ENCODE data around the gene TMEM52. TPM values are rescaled to one million over a fixed set of nuclear protein-coding genes. Genes with fewer than 3 reads are reported as not detected.

Gene TMEM52
- total RNA-seq, 1 donor from 2014 or later, result 1.2 TPM

DNA sequence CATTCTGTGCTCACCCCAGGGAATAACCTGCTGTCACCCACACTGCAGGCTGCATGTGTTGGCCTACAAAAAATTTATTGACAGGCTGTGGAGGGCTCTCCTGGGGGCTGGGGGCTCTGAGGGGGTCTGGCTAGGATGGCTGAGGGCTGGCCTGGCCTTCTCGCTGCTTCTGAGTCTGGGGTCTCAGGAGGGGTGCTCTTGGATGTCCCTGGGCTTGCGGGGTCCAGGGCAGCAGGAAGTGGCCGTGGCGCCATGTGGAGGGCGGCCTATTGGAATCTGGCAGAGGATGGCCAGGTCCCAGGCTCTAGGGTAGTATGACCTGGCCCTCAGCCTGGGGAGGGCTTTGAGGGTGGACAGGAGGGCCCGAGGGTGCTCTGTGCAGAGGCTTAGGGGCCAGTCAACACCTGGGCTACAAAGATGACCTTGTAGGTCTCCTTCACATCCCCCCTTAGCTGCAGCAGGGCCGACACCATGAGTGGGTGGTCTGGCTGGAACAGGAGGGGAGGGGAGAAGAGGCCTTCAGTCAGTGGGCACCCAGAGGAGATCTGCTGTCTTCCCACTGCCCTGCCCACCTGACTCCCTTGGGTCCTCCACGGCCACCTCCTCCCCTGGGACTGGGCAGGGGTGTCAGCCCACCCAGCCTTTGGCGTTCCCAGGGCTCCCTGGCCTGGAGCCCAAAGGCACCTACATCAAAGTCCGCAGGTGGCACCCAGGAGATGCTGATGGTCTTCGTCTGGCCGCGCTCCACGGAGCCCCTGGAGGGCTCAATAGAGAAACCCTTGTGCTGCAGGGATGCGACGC, 3.0 kb upstream of the TMEM52 start:
- H3K27ac Mint-ChIP-seq, result no peak overlapping the region
- H3K4me3 Mint-ChIP-seq (ENCODE audit: low read depth), result no peak overlapping the region
- intact Hi-C loops (cut with micrococcal nuclease), result no loop called here
- DNase-seq (ENCODE audit: low spot score), result no peak
- no peaks in the 10 kb centered on the region for H3K9me3 Mint-ChIP-seq
- no peaks in the 10 kb centered on the region for H3K36me3 Mint-ChIP-seq (ENCODE audit: low read depth)
- H3K27me3 Mint-ChIP-seq (ENCODE audit: low read depth), result no peaks in the 10 kb centered on the region
- H3K4me1 Mint-ChIP-seq (ENCODE audit: low read depth), result peaks cover 2% of the 10 kb centered on the region

DNA sequence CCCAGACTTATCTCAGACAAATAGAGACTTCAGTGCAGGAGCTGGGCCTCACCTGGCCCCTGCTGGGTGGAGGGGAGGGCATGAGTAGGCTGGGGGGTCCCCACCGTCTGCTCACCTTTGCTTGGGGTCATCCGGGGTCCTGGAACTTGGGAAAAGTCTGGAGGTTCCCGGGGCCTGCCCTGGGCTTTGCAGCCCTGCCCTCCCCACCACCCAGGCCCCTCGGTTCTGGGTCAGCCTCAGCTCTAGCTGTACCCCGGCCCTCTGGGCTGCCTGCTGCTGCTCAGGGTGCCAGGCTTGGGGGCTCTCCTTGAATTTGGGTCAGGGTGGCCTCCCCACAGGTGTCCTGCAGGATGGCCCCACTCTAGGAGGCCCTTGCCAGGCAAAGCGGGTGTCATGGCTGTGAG, 2.4 kb upstream of the TMEM52 start:
- no peaks in the 10 kb centered on the region for H3K27me3 Mint-ChIP-seq (ENCODE audit: low read depth)
- no peak for DNase-seq (ENCODE audit: low spot score)
- no peaks in the 10 kb centered on the region for H3K9me3 Mint-ChIP-seq
- H3K27ac Mint-ChIP-seq, result no peak overlapping the region
- H3K36me3 Mint-ChIP-seq (ENCODE audit: low read depth), result no peaks in the 10 kb centered on the region
- H3K4me1 Mint-ChIP-seq (ENCODE audit: low read depth), result peaks cover 2% of the 10 kb centered on the region
- intact Hi-C loops (cut with micrococcal nuclease), result no loop called here
- H3K4me3 Mint-ChIP-seq (ENCODE audit: low read depth), result no peak overlapping the region

DNA sequence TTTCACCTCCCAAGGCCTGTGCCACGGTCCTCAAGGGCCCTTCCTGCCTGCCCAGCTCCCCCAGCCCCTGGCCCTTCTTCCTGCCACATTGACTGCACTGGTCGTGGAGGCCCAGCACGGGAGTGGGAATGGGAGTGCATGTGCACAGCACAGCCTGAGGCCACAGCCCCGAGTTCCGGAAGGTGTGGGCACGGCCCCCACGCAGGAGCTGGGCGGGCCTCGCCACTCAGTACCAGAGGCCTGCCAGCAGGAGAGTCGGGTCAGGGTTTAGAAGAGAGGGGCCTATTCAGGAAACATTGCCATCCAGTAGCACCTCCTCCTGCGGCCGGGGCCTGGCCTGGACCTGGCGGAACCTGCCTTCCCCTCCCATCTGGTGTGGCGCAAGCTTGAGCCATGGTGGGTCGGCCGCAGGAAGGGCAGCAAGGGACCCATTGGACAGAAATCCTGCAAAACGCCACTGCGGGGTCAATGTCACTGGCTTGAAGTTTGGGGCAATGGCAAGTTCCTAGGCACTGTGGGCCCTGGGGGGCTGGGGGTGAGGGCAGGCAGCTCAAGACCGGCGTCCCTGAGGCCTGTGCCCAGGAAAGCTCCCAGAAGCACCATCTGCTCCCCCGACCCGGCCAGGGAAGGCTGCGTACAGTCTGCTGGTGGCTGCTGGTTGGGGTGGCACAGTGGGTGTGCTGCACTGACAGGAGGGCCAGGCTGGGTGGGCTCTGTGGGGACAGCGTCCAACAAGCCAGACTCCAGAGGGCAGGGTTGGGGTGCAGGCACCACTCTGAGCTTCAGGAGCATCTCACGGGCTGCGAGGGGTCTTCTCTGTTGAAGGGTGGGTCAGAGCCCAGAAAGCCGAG, 1.8 kb upstream of the TMEM52 start:
- H3K4me1 Mint-ChIP-seq (ENCODE audit: low read depth), result peaks cover 2% of the 10 kb centered on the region
- H3K27me3 Mint-ChIP-seq (ENCODE audit: low read depth), result peaks cover 1% of the 10 kb centered on the region
- no peak overlapping the region for H3K27ac Mint-ChIP-seq
- intact Hi-C loops (cut with micrococcal nuclease), result no loop called here
- no peak for DNase-seq (ENCODE audit: low spot score)
- no peaks in the 10 kb centered on the region for H3K9me3 Mint-ChIP-seq
- no peaks in the 10 kb centered on the region for H3K36me3 Mint-ChIP-seq (ENCODE audit: low read depth)
- no peak overlapping the region for H3K4me3 Mint-ChIP-seq (ENCODE audit: low read depth)

DNA sequence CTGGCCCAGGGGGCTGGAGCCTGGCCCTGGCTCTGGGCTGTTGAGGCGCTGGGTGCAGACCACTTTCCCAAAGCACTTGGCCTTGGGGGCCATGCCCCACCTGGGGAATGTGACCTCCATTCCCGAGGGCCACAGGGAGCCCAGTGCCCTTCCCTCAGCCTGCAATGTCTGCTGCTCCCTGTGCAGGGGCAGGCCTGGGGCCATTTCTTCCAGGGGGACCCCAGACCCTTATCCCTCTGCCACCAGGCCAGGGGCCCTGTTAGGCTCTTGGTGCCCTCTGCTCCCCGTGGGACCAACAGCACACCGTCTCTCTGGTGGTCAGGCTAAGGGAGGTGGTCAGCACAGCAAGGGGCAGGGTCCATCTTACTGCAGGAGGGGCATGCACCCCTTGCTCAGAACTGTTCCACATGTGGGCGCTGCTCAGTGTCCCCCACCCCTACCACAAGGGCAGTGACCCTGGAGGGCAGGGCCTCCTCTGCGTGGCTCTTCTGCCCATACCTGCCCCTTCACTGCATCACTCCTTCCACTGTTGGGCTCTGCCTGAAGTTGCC, 1.1 kb upstream of the TMEM52 start:
- no peaks in the 10 kb centered on the region for H3K36me3 Mint-ChIP-seq (ENCODE audit: low read depth)
- intact Hi-C loops (cut with micrococcal nuclease), result no loop called here
- no peaks in the 10 kb centered on the region for H3K9me3 Mint-ChIP-seq
- H3K4me3 Mint-ChIP-seq (ENCODE audit: low read depth), result no peak overlapping the region
- H3K27me3 Mint-ChIP-seq (ENCODE audit: low read depth), result peaks cover 1% of the 10 kb centered on the region
- DNase-seq (ENCODE audit: low spot score), result no peak
- H3K4me1 Mint-ChIP-seq (ENCODE audit: low read depth), result peaks cover 2% of the 10 kb centered on the region
- no peak overlapping the region for H3K27ac Mint-ChIP-seq

DNA sequence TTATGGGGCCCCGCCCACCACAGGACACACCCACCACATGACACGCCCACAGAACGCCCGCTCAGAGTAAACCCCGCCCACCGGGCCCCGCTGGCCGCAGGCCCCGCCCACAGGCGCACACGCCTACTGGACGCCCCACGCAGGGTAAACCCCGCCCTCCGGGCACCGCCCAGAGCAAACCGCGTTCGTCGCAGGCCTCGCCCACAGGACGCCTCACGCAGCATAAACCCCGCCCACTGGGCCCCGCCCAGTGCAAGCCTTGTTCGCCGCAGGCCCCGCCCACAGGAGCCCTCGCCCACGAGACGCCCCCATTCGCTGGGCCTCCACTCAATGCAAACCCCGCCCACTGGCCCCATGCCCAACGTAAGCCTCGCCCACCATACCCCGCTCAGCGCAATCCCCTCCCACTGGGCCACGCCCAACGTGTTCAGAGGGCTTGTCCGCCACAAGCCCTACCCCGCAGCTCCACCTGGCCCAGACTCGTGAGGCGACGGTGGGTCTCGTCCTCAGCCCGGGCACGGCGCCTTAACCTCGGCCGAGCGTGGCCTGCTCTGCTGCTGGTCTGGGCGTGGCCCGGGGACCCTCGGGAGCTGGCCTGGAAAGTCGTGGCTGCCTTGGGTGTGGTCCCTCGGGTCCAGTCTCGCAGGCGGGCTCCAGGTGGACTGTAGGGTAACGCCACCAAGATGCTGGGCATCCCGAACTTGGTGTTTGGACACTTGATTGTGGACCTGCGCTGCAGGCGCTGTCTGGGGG, 401 bp upstream of the TMEM52 start:
- peak overlapping the region; percentile 56 for H3K4me3 Mint-ChIP-seq (ENCODE audit: low read depth)
- no peaks in the 10 kb centered on the region for H3K9me3 Mint-ChIP-seq
- H3K27me3 Mint-ChIP-seq (ENCODE audit: low read depth), result peaks cover 1% of the 10 kb centered on the region
- no peaks in the 10 kb centered on the region for H3K36me3 Mint-ChIP-seq (ENCODE audit: low read depth)
- H3K27ac Mint-ChIP-seq, result no peak overlapping the region
- intact Hi-C loops (cut with micrococcal nuclease), result loop anchor here (1.0 to 10.0 kb wide), 2 partner anchors 10 to 215 kb away; no protein-coding TSS in a partner anchor
- H3K4me1 Mint-ChIP-seq (ENCODE audit: low read depth), result peaks cover 2% of the 10 kb centered on the region
- DNase-seq (ENCODE audit: low spot score), result peak; percentile 99

DNA sequence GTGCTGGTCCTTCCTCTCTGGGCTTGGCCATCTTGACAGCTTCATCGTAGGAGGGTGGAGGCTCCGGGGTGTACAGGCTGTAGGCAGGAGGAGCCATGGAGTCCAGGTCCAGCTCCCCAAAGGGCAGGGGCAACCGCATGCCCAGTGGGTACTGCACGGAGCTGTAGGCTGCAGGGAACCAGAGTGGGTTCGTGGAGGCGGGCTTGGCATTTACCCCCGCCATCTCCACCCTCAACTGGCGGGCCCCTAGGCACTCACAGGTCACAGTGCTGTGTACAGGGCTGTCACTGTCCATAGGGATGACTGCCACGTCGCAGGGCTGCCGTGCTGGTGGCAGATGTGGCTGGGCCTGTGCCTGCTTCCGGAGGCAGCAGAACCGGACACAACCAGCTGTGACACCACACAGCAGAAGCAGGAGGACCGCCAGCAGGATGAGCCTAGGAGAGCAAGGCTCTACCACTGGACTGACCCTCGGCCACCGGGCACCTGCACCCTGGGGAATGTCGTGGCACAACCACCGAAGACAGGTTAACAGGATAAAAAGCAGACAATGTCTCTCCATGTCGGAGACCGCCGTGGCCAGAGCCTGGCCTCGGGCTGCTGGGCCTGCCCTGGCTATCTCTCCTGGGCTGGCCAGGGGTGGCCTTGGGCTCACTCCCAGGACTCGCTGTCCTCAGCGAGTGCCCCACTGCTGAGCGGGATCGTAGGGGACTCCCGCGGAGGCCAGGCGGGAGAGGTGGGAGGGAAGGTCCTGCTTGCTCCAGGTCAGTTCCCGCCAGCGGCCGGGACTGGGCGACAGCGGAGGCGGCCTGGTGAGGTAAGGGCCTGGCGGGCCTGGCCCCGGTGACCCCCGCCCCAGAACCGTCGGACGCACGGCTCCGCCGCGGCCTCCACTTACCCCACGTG, 831 bp downstream of the TMEM52 start:
- Mint-ChIP-seq H3K9me3 (no peaks in the 10 kb centered on the region), H3K36me3 (ENCODE audit: low read depth) (no peaks in the 10 kb centered on the region), H3K4me1 (ENCODE audit: low read depth) (peaks cover 2% of the 10 kb centered on the region), H3K27ac (no peak overlapping the region), H3K27me3 (ENCODE audit: low read depth) (peaks cover 1% of the 10 kb centered on the region), H3K4me3 (ENCODE audit: low read depth) (peak overlapping the region; percentile 39)
- DNase-seq (ENCODE audit: low spot score), result no peak
- intact Hi-C loops (cut with micrococcal nuclease), result loop anchor here (10.0 kb wide), 1 partner anchor 217 kb away; no protein-coding TSS in a partner anchor

DNA sequence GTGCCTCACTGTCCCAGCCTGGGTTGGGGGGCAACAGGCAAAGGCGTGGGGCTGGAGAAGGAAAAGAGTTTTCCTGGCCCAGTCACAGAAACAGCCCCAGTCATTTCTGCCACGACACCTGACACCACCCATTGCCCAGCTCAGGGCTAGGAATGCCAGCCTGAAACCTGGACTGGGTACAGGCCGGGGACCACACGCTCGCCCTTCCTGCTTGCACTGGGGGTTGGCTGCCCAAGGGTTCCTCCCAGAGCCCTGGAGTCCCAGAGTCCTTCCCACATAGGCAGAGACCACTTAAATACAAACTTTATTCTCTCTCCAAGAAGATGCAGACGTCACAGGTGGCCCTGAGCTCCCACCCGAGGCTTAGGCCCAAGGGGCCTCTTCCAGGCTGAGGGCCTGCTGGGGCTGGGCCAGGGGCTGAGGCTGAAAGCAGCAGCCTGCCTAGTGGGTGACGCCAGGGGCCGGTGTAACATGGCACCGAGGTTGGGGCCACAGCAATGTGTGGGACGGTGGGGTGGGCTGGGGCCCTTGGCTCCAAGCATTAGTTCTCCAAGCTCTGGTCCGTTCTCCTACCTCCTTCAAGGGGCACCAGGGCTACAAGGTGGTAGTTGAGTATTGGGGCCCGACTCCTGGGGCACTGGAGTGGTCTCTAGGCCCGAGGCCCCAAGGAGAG, 1.6 kb downstream of the TMEM52 start:
- Mint-ChIP-seq H3K27ac (no peak overlapping the region), H3K9me3 (no peaks in the 10 kb centered on the region), H3K4me1 (ENCODE audit: low read depth) (peaks cover 2% of the 10 kb centered on the region), H3K36me3 (ENCODE audit: low read depth) (no peaks in the 10 kb centered on the region), H3K27me3 (ENCODE audit: low read depth) (peaks cover 1% of the 10 kb centered on the region), H3K4me3 (ENCODE audit: low read depth) (peak overlapping the region; percentile 33)
- intact Hi-C loops (cut with micrococcal nuclease), result loop anchor here (10.0 kb wide), 1 partner anchor 217 kb away; no protein-coding TSS in a partner anchor
- no peak for DNase-seq (ENCODE audit: low spot score)

DNA sequence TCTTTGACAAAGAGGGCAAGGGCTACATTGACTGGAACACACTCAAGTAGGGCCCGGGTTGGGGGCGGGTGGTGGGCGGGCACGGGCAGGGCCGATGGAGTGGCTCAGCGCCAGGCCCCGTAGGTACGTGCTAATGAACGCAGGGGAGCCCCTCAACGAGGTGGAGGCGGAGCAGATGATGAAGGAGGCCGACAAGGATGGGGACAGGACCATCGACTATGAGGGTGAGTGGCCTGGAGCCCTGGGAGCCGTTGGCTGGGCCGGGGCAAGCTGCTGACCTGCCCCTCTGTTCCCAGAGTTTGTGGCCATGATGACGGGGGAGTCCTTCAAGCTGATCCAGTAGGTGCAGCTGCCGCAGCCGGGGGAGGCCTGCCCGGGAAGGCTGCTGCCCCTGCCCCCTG, 2.2 kb downstream of the TMEM52 start:
- no peaks in the 10 kb centered on the region for H3K36me3 Mint-ChIP-seq (ENCODE audit: low read depth)
- no peaks in the 10 kb centered on the region for H3K9me3 Mint-ChIP-seq
- intact Hi-C loops (cut with micrococcal nuclease), result loop anchor here (10.0 kb wide), 1 partner anchor 218 kb away; no protein-coding TSS in a partner anchor
- no peak overlapping the region for H3K27ac Mint-ChIP-seq
- H3K27me3 Mint-ChIP-seq (ENCODE audit: low read depth), result peaks cover 1% of the 10 kb centered on the region
- peaks cover 2% of the 10 kb centered on the region for H3K4me1 Mint-ChIP-seq (ENCODE audit: low read depth)
- DNase-seq (ENCODE audit: low spot score), result no peak
- H3K4me3 Mint-ChIP-seq (ENCODE audit: low read depth), result no peak overlapping the region

DNA sequence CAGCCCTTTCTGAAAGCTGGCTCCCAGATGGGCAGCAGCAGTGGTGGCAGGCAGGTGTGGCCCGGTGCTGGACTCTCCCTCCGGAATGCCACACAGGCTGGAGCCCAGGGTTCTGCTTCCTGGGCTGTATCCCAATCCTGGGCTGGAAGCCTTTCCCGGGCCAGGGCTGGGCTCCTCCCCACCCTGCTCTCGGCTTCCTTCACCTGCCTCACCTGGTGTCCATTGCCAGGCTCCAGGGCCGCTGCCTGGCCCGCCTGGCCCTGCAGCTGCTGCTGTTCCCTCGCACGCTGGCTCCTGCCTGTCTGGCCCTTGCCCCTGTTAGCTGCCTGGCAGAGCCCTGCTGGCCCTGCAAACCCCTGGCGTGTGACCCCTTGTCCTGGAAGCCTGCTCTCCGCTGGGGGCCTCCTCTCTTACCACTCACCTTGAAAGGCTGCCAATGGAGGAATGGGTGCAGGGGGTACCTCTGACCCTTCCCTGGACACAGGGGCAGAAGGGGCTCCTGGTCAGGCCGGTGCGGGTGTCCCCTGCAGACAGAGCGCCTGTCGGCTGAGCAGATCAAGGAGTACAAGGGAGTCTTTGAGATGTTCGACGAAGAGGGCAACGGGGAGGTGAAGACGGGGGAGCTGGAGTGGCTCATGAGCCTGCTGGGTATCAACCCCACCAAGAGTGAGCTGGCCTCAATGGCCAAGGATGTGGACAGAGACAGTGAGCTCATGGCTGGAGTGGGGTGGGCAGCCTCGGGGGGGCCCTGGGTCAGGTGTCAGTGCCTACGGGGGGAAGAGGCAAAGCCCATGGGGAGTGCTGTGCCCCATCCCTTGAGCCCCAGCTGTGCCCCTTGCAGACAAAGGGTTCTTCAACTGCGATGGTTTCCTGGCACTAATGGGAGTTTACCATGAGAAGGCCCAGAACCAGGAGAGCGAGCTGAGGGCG, 2.9 kb downstream of the TMEM52 start:
- H3K4me1 Mint-ChIP-seq (ENCODE audit: low read depth), result peaks cover 2% of the 10 kb centered on the region
- peaks cover 1% of the 10 kb centered on the region for H3K27me3 Mint-ChIP-seq (ENCODE audit: low read depth)
- no peaks in the 10 kb centered on the region for H3K36me3 Mint-ChIP-seq (ENCODE audit: low read depth)
- intact Hi-C loops (cut with micrococcal nuclease), result loop anchor here (10.0 kb wide), 1 partner anchor 219 kb away; no protein-coding TSS in a partner anchor
- no peaks in the 10 kb centered on the region for H3K9me3 Mint-ChIP-seq
- no peak overlapping the region for H3K4me3 Mint-ChIP-seq (ENCODE audit: low read depth)
- H3K27ac Mint-ChIP-seq, result no peak overlapping the region
- no peak for DNase-seq (ENCODE audit: low spot score)

DNA sequence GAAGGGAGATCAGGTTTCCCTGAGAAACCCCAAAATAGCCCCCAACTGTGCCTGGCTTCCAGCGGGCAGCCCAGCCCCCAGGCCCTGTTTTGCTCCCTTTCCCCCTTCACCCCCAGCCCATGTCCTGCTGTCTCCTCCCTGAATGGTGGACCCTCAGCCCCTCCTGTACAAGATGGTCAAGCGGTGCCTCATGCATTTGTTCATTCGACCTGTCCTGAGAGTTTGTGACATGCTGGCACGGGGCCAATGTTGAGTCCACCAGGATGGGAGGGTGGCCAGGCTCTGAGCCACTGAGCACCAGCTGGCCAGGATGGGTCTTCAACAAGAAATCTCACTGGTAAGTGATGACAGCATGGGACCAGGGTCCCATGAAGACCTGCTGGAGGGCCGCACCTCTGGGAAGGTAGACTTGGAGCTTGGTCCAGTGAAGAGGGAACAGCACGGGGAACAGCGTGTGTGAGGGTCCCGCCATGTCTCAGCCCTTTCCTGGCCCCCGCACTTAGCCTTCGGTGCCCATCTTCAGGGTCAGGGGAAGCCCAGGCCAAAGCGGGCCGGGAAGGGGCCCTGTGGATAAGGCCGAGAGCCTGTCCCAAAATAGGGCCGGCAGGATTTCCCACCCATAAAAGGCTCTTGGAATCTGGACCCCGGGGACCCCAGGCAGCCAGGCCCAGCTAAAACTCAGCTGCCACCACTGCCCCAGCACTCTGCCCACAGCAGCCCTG, 3.9 kb downstream of the TMEM52 start, which contains the start of gene CALML6:
TSS of gene CALML6 (plus strand) at position 290 of the 722 bp plus-strand sequence. CDS start at position 311, 21 bp downstream.
- DNase-seq (ENCODE audit: low spot score), result no peak
- intact Hi-C loops (cut with micrococcal nuclease), result loop anchor here (10.0 kb wide), 1 partner anchor 220 kb away; no protein-coding TSS in a partner anchor
- Mint-ChIP-seq H3K27ac (no peak within 1 kb of the TSS), H3K4me3 (ENCODE audit: low read depth) (no peak within 1 kb of the TSS), H3K9me3 (no peaks in the 10 kb centered on the region), H3K36me3 (ENCODE audit: low read depth) (no peaks in the 10 kb centered on the region), H3K27me3 (ENCODE audit: low read depth) (peaks cover 1% of the 10 kb centered on the region), H3K4me1 (ENCODE audit: low read depth) (peaks cover 4% of the 10 kb centered on the region)
